Natural killer cell (primary cell): Measurements from ENCODE around the gene MRPL39. TPM values are rescaled to one million over a fixed set of nuclear protein-coding genes. Genes with fewer than 3 reads are reported as not detected.

Source experiments
- ATAC-seq, 3 donors: fragments of 150-1000 bp in 2 of 3; fragments of 200-7000 bp in 1 of 3; cut with Tn5 transposase; 1 replicate in 1 of 3; 2 replicates in 2 of 3; pipeline ENCODE4 v1.10.0; 2021; ENCODE audit warnings: mild to moderate bottlenecking in 2 of 3, moderate library complexity in 2 of 3
- DNase-seq, 2 donors: peaks; one replicate each; pipeline versions ENCODE4 v3.0.0 to v3.0.0-alpha.2; 2013 to 2021; ENCODE audit warnings: mixed read lengths in 1 of 2
- H3K27ac ChIP-seq: one replicate; pipeline ENCODE4 v1.5.1; 2013; ENCODE audit warnings: mild to moderate bottlenecking, low read length
- H3K27me3 ChIP-seq: one replicate; pipeline ENCODE4 v1.6.1; 2013; ENCODE audit warnings: low read length; ENCODE audit not compliant: control insufficient read depth, insufficient read depth
- H3K36me3 ChIP-seq: one replicate; pipeline ENCODE4 v1.6.1; 2013; ENCODE audit warnings: low read length; ENCODE audit not compliant: control insufficient read depth, insufficient read depth
- H3K4me1 ChIP-seq: one replicate; pipeline ENCODE4 v1.6.1; 2013; ENCODE audit warnings: low read length; ENCODE audit not compliant: control insufficient read depth, insufficient read depth
- H3K4me3 ChIP-seq: one replicate; pipeline ENCODE4 v1.5.1; 2013; ENCODE audit warnings: low read length
- H3K9me3 ChIP-seq: one replicate; pipeline ENCODE4 v1.6.1; 2013; ENCODE audit warnings: low read length; ENCODE audit not compliant: control insufficient read depth, insufficient read depth
- H3K27ac Mint-ChIP-seq, 2 donors: one replicate each; pipeline ENCODE4 v1.8.0; 2022; ENCODE audit warnings: mild to moderate bottlenecking in 2 of 2, mixed read lengths in 2 of 2, moderate library complexity in 1 of 2
- H3K27me3 Mint-ChIP-seq, 2 donors: one replicate each; pipeline ENCODE4 v1.8.0; 2022; ENCODE audit warnings: low read depth in 2 of 2, mixed read lengths in 2 of 2
- H3K36me3 Mint-ChIP-seq: one replicate; pipeline ENCODE4 v1.8.0; 2022; ENCODE audit warnings: mixed read lengths
- H3K4me1 Mint-ChIP-seq, 2 donors: one replicate each; pipeline ENCODE4 v1.8.0; 2022; ENCODE audit warnings: mixed read lengths in 2 of 2
- H3K4me3 Mint-ChIP-seq: one replicate; pipeline ENCODE4 v1.8.0; 2022; ENCODE audit warnings: mild to moderate bottlenecking, moderate library complexity, mixed read lengths
- H3K9me3 Mint-ChIP-seq, 2 donors: one replicate each; pipeline ENCODE4 v1.8.0; 2022; ENCODE audit warnings: mixed read lengths in 2 of 2
- CTCF ChIP-seq: fragments of 200-600 bp; IDR thresholded peaks from one replicate; pipeline ENCODE4 v1.8.0; 2022; ENCODE audit warnings: antibody characterized with exemption
- WGBS: methylation state at CpG from one replicate; pipeline ENCODE4 v1.1.7; 2013; ENCODE audit warnings: missing lambda C conversion rate; ENCODE audit not compliant: insufficient coverage; 5-methylcytosine and 5-hydroxymethylcytosine counted together
- intact Hi-C: fragments of 100-400 bp; cut with micrococcal nuclease; formaldehyde crosslinking; loops from one replicate; pipeline ENCODE4 v1.14.2; 2022
- total RNA-seq, 4 donors: library from RNA; stranded (reverse); fragments of 120-200 nt in 1 of 4; gene quantifications; one replicate each; pipeline versions ENCODE4 v1.2.3 to v1.2.4, GENCODE V29; 2013 to 2022

Gene MRPL39
- total RNA-seq, 3 donors from 2014 or later (not counting 1 experiment from before 2014, with no cell fraction given) = 10.8 to 12.8 (median 10.8) TPM

- no peak overlapping the region for H3K27ac ChIP-seq
- H3K9me3 ChIP-seq = no peaks in the 10 kb centered on the region
- H3K4me1 ChIP-seq = peaks cover 28% of the 10 kb centered on the region
- ATAC-seq = no peak
- no peaks in the 10 kb centered on the region for H3K27me3 ChIP-seq
- Mint-ChIP-seq H3K27ac (peak overlapping the region; percentile 83 to 84), H3K4me3 (peak overlapping the region; percentile 97), H3K27me3 (peaks cover 0 to 2% of the 10 kb centered on the region in 2 donors), H3K9me3 (no peaks in the 10 kb centered on the region), H3K36me3 (no peaks in the 10 kb centered on the region), H3K4me1 (peaks cover 45 to 46% of the 10 kb centered on the region in 2 donors)
- WGBS = 68% methylated on average over 3 of the region's 3 CpGs
- intact Hi-C loops = loop anchor here (5.0 kb wide), 2 partner anchors 46 to 104 kb away; partner anchors contain the start of gene MRPL39
- H3K36me3 ChIP-seq = no peaks in the 10 kb centered on the region
- H3K4me3 ChIP-seq = no peak overlapping the region
- TF ChIP-seq CTCF = no peak
- DNase-seq = peak in 1 of 2 donors; percentile 12
These were observed 46.4 kb downstream of the MRPL39 start for GRCh38 chr21:25560891-25561290.

GRCh38 chr21:25560271-25560685, 47.0 kb downstream of the MRPL39 start:
- H3K9me3 ChIP-seq = no peaks in the 10 kb centered on the region
- H3K4me1 Mint-ChIP-seq = peaks cover 45 to 46% of the 10 kb centered on the region in 2 donors
- no peak for TF ChIP-seq CTCF
- no peaks in the 10 kb centered on the region for H3K36me3 ChIP-seq
- peaks cover 0 to 2% of the 10 kb centered on the region in 2 donors for H3K27me3 Mint-ChIP-seq
- ATAC-seq (no peak), DNase-seq (peak in 1 of 2 donors; percentile 16)
- H3K9me3 Mint-ChIP-seq = no peaks in the 10 kb centered on the region
- no peak overlapping the region for H3K27ac ChIP-seq
- intact Hi-C loops = loop anchor here (5.0 kb wide), 2 partner anchors 47 to 103 kb away; partner anchors contain the start of gene MRPL39
- H3K27me3 ChIP-seq = no peaks in the 10 kb centered on the region
- peaks cover 28% of the 10 kb centered on the region for H3K4me1 ChIP-seq
- H3K4me3 Mint-ChIP-seq = peak overlapping the region; percentile 97
- no peaks in the 10 kb centered on the region for H3K36me3 Mint-ChIP-seq
- 73% methylated on average over 3 of the region's 4 CpGs for WGBS
- no peak overlapping the region for H3K27ac Mint-ChIP-seq
- no peak overlapping the region for H3K4me3 ChIP-seq

- peaks cover 0 to 5% of the 10 kb centered on the region in 2 donors for H3K27me3 Mint-ChIP-seq
- H3K9me3 Mint-ChIP-seq = no peaks in the 10 kb centered on the region
- H3K4me3 ChIP-seq = no peak overlapping the region
- no peak for TF ChIP-seq CTCF
- DNase-seq (no peak), ATAC-seq (no peak)
- H3K27ac ChIP-seq = no peak overlapping the region
- 63% methylated on average over 1 of the region's 1 CpG for WGBS
- H3K9me3 ChIP-seq = no peaks in the 10 kb centered on the region
- no peak overlapping the region for H3K4me3 Mint-ChIP-seq
- intact Hi-C loops = loop anchor here (5.0 kb wide), 2 partner anchors 48 to 102 kb away; partner anchors contain the start of gene MRPL39
- no peak overlapping the region for H3K27ac Mint-ChIP-seq
- no peaks in the 10 kb centered on the region for H3K36me3 ChIP-seq
- H3K4me1 Mint-ChIP-seq = peaks cover 45 to 46% of the 10 kb centered on the region in 2 donors
- no peaks in the 10 kb centered on the region for H3K36me3 Mint-ChIP-seq
- no peaks in the 10 kb centered on the region for H3K27me3 ChIP-seq
- H3K4me1 ChIP-seq = peaks cover 28% of the 10 kb centered on the region
These were observed 47.5 kb downstream of the MRPL39 start for GRCh38 chr21:25559746-25560145.

GRCh38 chr21:25558123-25558522, 49.2 kb downstream of the MRPL39 start:
- Mint-ChIP-seq H3K36me3 (no peaks in the 10 kb centered on the region), H3K9me3 (no peaks in the 10 kb centered on the region), H3K27ac (no peak overlapping the region), H3K4me3 (no peak overlapping the region), H3K4me1 (peaks cover 28 to 32% of the 10 kb centered on the region in 2 donors), H3K27me3 (peaks cover 7 to 11% of the 10 kb centered on the region in 2 donors)
- intact Hi-C loops = no loop called here
- WGBS = 91% methylated on average over 1 of the region's 2 CpGs
- Histone ChIP-seq H3K4me3 (no peak overlapping the region), H3K4me1 (peaks cover 18% of the 10 kb centered on the region), H3K36me3 (no peaks in the 10 kb centered on the region), H3K9me3 (no peaks in the 10 kb centered on the region), H3K27me3 (no peaks in the 10 kb centered on the region), H3K27ac (no peak overlapping the region)
- ATAC-seq (no peak), DNase-seq (no peak)
- no peak for TF ChIP-seq CTCF
